ENCODE measurements around the gene UCN2. TPM values are rescaled to one million over a fixed set of nuclear protein-coding genes. Genes with fewer than 3 reads are reported as not detected.
"Not testable (repeated sequence)": the region's sequence is repeated elsewhere in the genome, so short reads cannot be mapped to it uniquely, and the experiment has no call there.

UCN2 gene
- total RNA-seq, 2 donors from 2014 or later = not detected

- DNase-seq = no peak
- Mint-ChIP-seq H3K36me3 (ENCODE audit: low read depth) (peaks cover 2% of the 10 kb centered on the region), H3K4me1 (peaks cover 3% of the 10 kb centered on the region), H3K4me3 (no peak overlapping the region), H3K27me3 (no peaks in the 10 kb centered on the region), H3K27ac (no peak overlapping the region)
- no peak for ATAC-seq
- no peaks in the 10 kb centered on the region for H3K9me3 ChIP-seq (ENCODE audit: control insufficient read depth, low read length, poor library complexity, severe bottlenecking)
These were observed 31.2 kb downstream of the UCN2 start for GRCh38 chr3:48532271-48532976.

GRCh38 chr3:48530701-48531100, 32.9 kb downstream of the UCN2 start:
- H3K27me3 Mint-ChIP-seq = not testable (repeated sequence)

GRCh38 chr3:48528754-48529153, 34.8 kb downstream of the UCN2 start:
- no peak for DNase-seq
- H3K9me3 ChIP-seq (ENCODE audit: control insufficient read depth, low read length, poor library complexity, severe bottlenecking) = no peaks in the 10 kb centered on the region
- Mint-ChIP-seq H3K4me3 (no peak overlapping the region), H3K36me3 (ENCODE audit: low read depth) (peaks cover 2% of the 10 kb centered on the region), H3K27ac (no peak overlapping the region), H3K27me3 (no peaks in the 10 kb centered on the region), H3K4me1 (peaks cover 4% of the 10 kb centered on the region)
- ATAC-seq = no peak

More at GRCh38 chr3:48530701-48531100, 32.9 kb downstream of the UCN2 start:
- H3K36me3 Mint-ChIP-seq (ENCODE audit: low read depth); H3K27ac Mint-ChIP-seq; ATAC-seq; H3K4me3 Mint-ChIP-seq; H3K9me3 ChIP-seq (ENCODE audit: control insufficient read depth, low read length, poor library complexity, severe bottlenecking); DNase-seq; H3K4me1 Mint-ChIP-seq: not testable (repeated sequence)

DNA sequence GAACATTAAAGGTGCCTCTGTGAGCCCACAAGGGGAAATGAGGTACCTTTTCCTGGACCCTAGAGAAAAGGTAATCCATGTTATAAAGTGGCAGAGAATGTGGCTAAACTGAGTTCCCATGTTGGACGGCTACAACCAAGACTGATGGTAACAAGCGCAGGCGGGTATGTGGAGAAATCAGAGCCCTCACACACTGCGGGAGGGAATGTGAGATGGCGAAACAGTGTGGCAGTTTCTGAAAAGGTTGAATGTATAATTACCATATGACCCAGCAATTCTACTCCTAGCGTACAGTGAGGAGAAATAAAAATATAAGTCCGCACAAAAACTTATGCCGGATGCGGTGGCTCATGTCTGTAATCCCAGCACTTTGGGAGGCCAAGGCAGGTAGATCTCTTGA, 35.5 kb downstream of the UCN2 start:
- ATAC-seq = no peak
- H3K27ac Mint-ChIP-seq = no peak overlapping the region

GRCh38 chr3:48524970-48525369, 38.6 kb downstream of the UCN2 start:
- DNase-seq = no peak
- peaks cover 2% of the 10 kb centered on the region for H3K36me3 Mint-ChIP-seq (ENCODE audit: low read depth)
- ATAC-seq = no peak
- H3K9me3 ChIP-seq (ENCODE audit: control insufficient read depth, low read length, poor library complexity, severe bottlenecking) = no peaks in the 10 kb centered on the region
- H3K27ac Mint-ChIP-seq = no peak overlapping the region
- no peaks in the 10 kb centered on the region for H3K27me3 Mint-ChIP-seq
- H3K4me3 Mint-ChIP-seq = no peak overlapping the region
- H3K4me1 Mint-ChIP-seq = peaks cover 5% of the 10 kb centered on the region

More for the DNA sequence above, 35.5 kb downstream of the UCN2 start:
- Mint-ChIP-seq H3K4me3 (no peak overlapping the region), H3K4me1 (peaks cover 4% of the 10 kb centered on the region), H3K36me3 (ENCODE audit: low read depth) (peaks cover 2% of the 10 kb centered on the region), H3K27me3 (no peaks in the 10 kb centered on the region)
- no peaks in the 10 kb centered on the region for H3K9me3 ChIP-seq (ENCODE audit: control insufficient read depth, low read length, poor library complexity, severe bottlenecking)
- no peak for DNase-seq

GRCh38 chr3:48521635-48522034, 41.9 kb downstream of the UCN2 start:
- Mint-ChIP-seq H3K36me3 (ENCODE audit: low read depth) (no peaks in the 10 kb centered on the region), H3K4me1 (peaks cover 30% of the 10 kb centered on the region), H3K4me3 (no peak overlapping the region), H3K27me3 (no peaks in the 10 kb centered on the region), H3K27ac (no peak overlapping the region)
- DNase-seq = no peak
- no peak for ATAC-seq
- no peaks in the 10 kb centered on the region for H3K9me3 ChIP-seq (ENCODE audit: control insufficient read depth, low read length, poor library complexity, severe bottlenecking)

DNA sequence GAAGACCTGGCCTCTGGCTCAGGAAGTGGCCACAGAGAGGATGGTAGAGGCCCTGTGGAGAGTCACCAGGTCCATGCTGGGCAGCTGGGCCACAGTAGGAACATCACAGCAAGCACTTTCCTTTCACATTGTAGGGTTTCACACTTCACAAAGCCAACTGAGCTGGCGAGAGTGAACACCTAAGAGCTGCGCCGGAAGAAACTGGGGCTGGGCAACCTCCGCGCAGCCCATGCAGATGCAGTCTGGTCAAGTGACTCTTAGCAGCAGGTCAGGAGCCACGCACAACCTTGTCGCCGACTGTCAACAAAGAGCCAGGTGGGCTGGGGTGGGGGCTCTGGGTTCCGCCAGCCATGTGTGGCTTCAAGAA, 44.3 kb downstream of the UCN2 start:
- peak overlapping the region; percentile 32 for H3K27ac Mint-ChIP-seq
- H3K4me3 Mint-ChIP-seq = no peak overlapping the region
- no peaks in the 10 kb centered on the region for H3K9me3 ChIP-seq (ENCODE audit: control insufficient read depth, low read length, poor library complexity, severe bottlenecking)
- no peaks in the 10 kb centered on the region for H3K36me3 Mint-ChIP-seq (ENCODE audit: low read depth)
- ATAC-seq = no peak
- no peak for DNase-seq
- H3K4me1 Mint-ChIP-seq = peaks cover 44% of the 10 kb centered on the region
- no peaks in the 10 kb centered on the region for H3K27me3 Mint-ChIP-seq

DNA sequence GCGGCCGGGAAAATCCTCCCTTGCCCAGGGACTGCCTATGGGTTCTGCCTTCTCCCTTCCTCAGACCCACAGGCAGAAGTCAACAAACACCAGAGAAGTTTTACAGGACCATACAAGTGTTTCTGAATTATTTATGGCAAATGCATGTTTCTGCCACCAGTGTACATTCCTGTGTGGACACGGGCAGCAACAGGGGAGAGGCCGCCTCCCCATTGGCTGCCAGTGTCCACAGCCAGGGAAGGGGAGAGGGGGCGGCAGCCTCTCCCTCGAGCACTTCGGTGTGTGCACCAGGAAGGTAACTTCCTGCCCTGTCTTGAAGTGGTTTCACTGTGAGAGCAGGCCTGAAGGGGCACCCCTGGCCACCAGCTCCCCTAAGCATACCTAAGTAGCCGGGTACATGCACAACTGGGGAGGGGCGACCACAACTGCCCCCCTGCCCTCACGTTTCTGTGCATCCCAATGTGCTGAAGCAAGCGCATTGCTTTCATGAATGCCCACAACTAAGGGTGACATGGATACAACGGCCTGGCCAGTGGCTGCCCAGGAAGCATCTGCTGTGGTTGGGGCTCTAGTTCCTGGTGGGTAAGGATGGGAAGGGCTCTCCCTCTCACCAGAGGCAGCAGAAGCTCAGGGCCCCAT, 44.8 kb downstream of the UCN2 start:
- no peaks in the 10 kb centered on the region for H3K27me3 Mint-ChIP-seq
- no peak overlapping the region for H3K4me3 Mint-ChIP-seq
- peak; percentile 59 for ATAC-seq
- peaks cover 49% of the 10 kb centered on the region for H3K4me1 Mint-ChIP-seq
- H3K27ac Mint-ChIP-seq = peak overlapping the region; percentile 66
- DNase-seq = no peak
- no peaks in the 10 kb centered on the region for H3K36me3 Mint-ChIP-seq (ENCODE audit: low read depth)
- no peaks in the 10 kb centered on the region for H3K9me3 ChIP-seq (ENCODE audit: control insufficient read depth, low read length, poor library complexity, severe bottlenecking)

DNA sequence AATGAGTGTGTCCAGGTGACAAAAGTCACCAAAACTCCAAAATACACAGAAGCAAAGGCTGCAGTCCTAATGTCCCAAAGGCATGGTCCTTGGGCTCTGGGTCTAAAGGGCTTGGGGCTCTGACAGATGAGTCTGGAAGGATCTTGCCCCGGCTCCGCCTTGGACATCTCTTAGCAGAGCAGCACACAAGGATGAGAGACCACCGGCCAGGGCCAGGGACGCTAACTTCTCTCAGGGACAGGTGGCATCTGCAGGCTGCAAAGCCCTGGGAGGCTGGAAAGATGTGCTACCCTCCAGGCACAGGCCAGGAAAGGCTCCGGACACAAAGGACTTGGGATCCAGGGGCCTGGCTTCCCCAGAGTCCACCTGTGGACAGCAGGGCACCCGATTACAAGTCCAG, 45.5 kb downstream of the UCN2 start:
- Mint-ChIP-seq H3K27me3 (no peaks in the 10 kb centered on the region), H3K27ac (peak overlapping the region; percentile 66), H3K4me1 (peaks cover 50% of the 10 kb centered on the region), H3K36me3 (ENCODE audit: low read depth) (no peaks in the 10 kb centered on the region), H3K4me3 (no peak overlapping the region)
- ATAC-seq (no peak), DNase-seq (no peak)
- H3K9me3 ChIP-seq (ENCODE audit: control insufficient read depth, low read length, poor library complexity, severe bottlenecking) = no peaks in the 10 kb centered on the region

DNA sequence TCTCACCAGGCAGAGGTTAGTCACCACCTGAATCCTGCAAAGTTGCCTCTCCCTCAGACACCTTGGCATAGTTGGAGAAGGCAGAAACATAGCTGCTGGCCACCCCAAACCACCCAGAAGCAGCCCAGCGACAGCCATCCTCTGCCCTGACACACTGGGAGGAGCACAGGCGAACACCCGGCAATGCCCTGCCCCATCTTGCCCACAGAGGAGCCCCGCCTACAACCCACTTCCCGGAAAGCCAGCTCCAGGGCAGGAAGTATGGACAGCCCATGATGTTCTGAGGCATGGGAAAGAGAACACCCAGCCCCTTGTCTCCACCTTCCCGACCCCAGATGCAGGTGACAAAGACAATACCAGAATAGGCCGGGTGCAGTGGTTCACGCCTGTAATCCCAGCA, 47.0 kb downstream of the UCN2 start:
- no peaks in the 10 kb centered on the region for H3K9me3 ChIP-seq (ENCODE audit: control insufficient read depth, low read length, poor library complexity, severe bottlenecking)
- ATAC-seq (peak; percentile 35), DNase-seq (no peak)
- Mint-ChIP-seq H3K4me1 (peaks cover 57% of the 10 kb centered on the region), H3K36me3 (ENCODE audit: low read depth) (no peaks in the 10 kb centered on the region), H3K27me3 (no peaks in the 10 kb centered on the region), H3K4me3 (peak overlapping the region; percentile 50), H3K27ac (peak overlapping the region; percentile 29)

GRCh38 chr3:48514431-48515227, 49.0 kb downstream of the UCN2 start:
- no peaks in the 10 kb centered on the region for H3K9me3 ChIP-seq (ENCODE audit: control insufficient read depth, low read length, poor library complexity, severe bottlenecking)
- DNase-seq (no peak), ATAC-seq (peak; percentile 77)
- Mint-ChIP-seq H3K4me3 (peak overlapping the region; percentile 76), H3K36me3 (ENCODE audit: low read depth) (no peaks in the 10 kb centered on the region), H3K27ac (peak overlapping the region; percentile 19), H3K27me3 (no peaks in the 10 kb centered on the region), H3K4me1 (peaks cover 59% of the 10 kb centered on the region)
